HL-60 (cell line): ENCODE measurements around the gene DIS3L2.

ENCODE experiments used
- POLR2AphosphoS5 ChIP-seq: IDR thresholded peaks from 2 replicates; pipeline ENCODE4 v1.6.1; 2012; ENCODE audit warnings: low read depth
- TF ChIP-seq, protein P1 (sequence below): IDR thresholded peaks from one replicate; pipeline ENCODE4 v1.5.1; 2011; ENCODE audit warnings: low read length, control low read depth, inconsistent platforms; ENCODE audit not compliant: insufficient read depth

- TF ChIP-seq, protein P1, sequence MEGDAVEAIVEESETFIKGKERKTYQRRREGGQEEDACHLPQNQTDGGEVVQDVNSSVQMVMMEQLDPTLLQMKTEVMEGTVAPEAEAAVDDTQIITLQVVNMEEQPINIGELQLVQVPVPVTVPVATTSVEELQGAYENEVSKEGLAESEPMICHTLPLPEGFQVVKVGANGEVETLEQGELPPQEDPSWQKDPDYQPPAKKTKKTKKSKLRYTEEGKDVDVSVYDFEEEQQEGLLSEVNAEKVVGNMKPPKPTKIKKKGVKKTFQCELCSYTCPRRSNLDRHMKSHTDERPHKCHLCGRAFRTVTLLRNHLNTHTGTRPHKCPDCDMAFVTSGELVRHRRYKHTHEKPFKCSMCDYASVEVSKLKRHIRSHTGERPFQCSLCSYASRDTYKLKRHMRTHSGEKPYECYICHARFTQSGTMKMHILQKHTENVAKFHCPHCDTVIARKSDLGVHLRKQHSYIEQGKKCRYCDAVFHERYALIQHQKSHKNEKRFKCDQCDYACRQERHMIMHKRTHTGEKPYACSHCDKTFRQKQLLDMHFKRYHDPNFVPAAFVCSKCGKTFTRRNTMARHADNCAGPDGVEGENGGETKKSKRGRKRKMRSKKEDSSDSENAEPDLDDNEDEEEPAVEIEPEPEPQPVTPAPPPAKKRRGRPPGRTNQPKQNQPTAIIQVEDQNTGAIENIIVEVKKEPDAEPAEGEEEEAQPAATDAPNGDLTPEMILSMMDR = no peak
- no peak for TF ChIP-seq POLR2AphosphoS5
These were observed 241.8 kb downstream of the DIS3L2 start for GRCh38 chr2:232203166-232203891.
